SU-DHL-6 (cell line): ENCODE measurements around the gene SLC51B.

ENCODE experiments used
- H2AFZ ChIP-seq: fragments of 200-600 bp; sonication (generic); 2 replicates; pipeline ENCODE4 v1.6.1; 2014; ENCODE audit warnings: low read depth, mild to moderate bottlenecking, moderate library complexity, mixed read lengths, antibody characterized with exemption, low read length; ENCODE audit not compliant: severe bottlenecking
- H3F3A ChIP-seq: fragments of 200-600 bp; shearing (Covaris generic); 2 replicates; pipeline ENCODE4 v1.6.0; 2016; ENCODE audit warnings: antibody characterized with exemption, mild to moderate bottlenecking; ENCODE audit not compliant: insufficient read depth
- H3K27ac ChIP-seq: fragments of 200-600 bp; sonication (generic); 2 replicates; pipeline ENCODE4 v1.5.1; 2016; ENCODE audit warnings: low read depth, mild to moderate bottlenecking, low read length, moderate library complexity, mixed read lengths
- H3K27me3 ChIP-seq: fragments of 200-600 bp; sonication (generic), shearing (Covaris generic); 2 replicates; pipeline ENCODE4 v1.6.0; 2014; ENCODE audit warnings: mild to moderate bottlenecking, low read length
- H3K36me3 ChIP-seq: fragments of 200-600 bp; sonication (generic); 2 replicates; pipeline ENCODE4 v1.6.1; 2014; ENCODE audit warnings: mild to moderate bottlenecking, low read length, mixed read lengths
- H3K4me2 ChIP-seq: fragments of 300-600, 200-600 bp; shearing (Covaris generic), sonication (generic); 2 replicates; pipeline ENCODE4 v1.6.0; 2014; ENCODE audit warnings: low read length, low read depth, mild to moderate bottlenecking; ENCODE audit not compliant: poor library complexity, severe bottlenecking
- H3K4me3 ChIP-seq: fragments of 200-600 bp; sonication (generic); 2 replicates; pipeline ENCODE4 v1.5.1; 2014; ENCODE audit warnings: antibody characterized with exemption, low read length, mild to moderate bottlenecking, mixed read lengths; ENCODE audit not compliant: insufficient read depth, poor library complexity, severe bottlenecking
- H3K79me2 ChIP-seq: fragments of 200-600 bp; sonication (generic); 2 replicates; pipeline ENCODE4 v1.6.1; 2014; ENCODE audit warnings: mild to moderate bottlenecking, low read length, moderate library complexity; ENCODE audit not compliant: insufficient read depth
- H3K9ac ChIP-seq: fragments of 200-600 bp; sonication (generic); 2 replicates; pipeline ENCODE4 v1.7.0; 2014; ENCODE audit warnings: mild to moderate bottlenecking, low read length
- H3K9me2 ChIP-seq: fragments of 200-600 bp; sonication (generic); replicated peaks from 2 replicates; pipeline ENCODE4 v1.6.1; 2014; ENCODE audit warnings: low read length; ENCODE audit not compliant: insufficient read depth
- H3K9me3 ChIP-seq: fragments of 200-600 bp; sonication (generic); 2 replicates; pipeline ENCODE4 v1.6.1; 2014; ENCODE audit warnings: low read length, mixed read lengths; ENCODE audit not compliant: insufficient read depth
- H4K20me1 ChIP-seq: fragments of 200-600 bp; sonication (generic); 2 replicates; pipeline ENCODE4 v1.6.1; 2014; ENCODE audit warnings: low read depth, mild to moderate bottlenecking, antibody characterized with exemption, low read length, moderate library complexity, mixed read lengths
- EZH2phosphoT487 ChIP-seq: fragments of 200-600 bp; sonication (generic), shearing (Covaris generic); conservative IDR thresholded peaks from 2 replicates; pipeline ENCODE4 v1.6.1; 2018; ENCODE audit warnings: mild to moderate bottlenecking, antibody characterized with exemption, low read length, moderate library complexity, mixed read lengths
- TF ChIP-seq, protein P1 (sequence below): fragments of 200-600 bp; sonication (generic); IDR thresholded peaks from one replicate; pipeline ENCODE4 v1.5.1; 2017; ENCODE audit warnings: antibody characterized with exemption, mild to moderate bottlenecking, low read length, moderate library complexity; ENCODE audit not compliant: insufficient read depth, poor library complexity, severe bottlenecking

The SLC51B gene

DNA sequence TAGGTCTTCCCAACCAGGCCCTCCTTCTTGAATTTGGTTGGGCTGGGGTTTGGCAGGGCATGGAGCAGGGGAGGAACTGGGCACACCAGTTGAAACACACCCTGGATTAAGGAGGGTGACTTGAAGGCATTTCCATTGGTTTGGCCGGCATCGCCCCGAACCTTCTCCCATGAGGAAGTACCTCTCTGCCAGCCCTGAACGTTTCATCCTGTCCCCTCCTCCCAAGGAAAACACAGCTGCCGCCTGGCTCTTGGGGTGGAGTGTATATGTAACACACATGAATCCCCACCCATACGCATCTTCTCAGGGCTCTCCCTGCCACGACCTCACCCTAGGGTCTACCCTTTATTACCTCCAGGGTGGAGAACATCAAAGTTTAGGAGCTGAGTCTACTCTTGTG, 55.3 kb downstream of the SLC51B start:
- TF ChIP-seq, protein P1, sequence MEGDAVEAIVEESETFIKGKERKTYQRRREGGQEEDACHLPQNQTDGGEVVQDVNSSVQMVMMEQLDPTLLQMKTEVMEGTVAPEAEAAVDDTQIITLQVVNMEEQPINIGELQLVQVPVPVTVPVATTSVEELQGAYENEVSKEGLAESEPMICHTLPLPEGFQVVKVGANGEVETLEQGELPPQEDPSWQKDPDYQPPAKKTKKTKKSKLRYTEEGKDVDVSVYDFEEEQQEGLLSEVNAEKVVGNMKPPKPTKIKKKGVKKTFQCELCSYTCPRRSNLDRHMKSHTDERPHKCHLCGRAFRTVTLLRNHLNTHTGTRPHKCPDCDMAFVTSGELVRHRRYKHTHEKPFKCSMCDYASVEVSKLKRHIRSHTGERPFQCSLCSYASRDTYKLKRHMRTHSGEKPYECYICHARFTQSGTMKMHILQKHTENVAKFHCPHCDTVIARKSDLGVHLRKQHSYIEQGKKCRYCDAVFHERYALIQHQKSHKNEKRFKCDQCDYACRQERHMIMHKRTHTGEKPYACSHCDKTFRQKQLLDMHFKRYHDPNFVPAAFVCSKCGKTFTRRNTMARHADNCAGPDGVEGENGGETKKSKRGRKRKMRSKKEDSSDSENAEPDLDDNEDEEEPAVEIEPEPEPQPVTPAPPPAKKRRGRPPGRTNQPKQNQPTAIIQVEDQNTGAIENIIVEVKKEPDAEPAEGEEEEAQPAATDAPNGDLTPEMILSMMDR: no peak
- TF ChIP-seq EZH2phosphoT487: no peak
- Histone ChIP-seq H3K9ac (no peak overlapping the region), H3K27me3 (no peaks in the 10 kb centered on the region), H3K27ac (no peak overlapping the region), H4K20me1 (no peaks in the 10 kb centered on the region), H3K9me3 (no peaks in the 10 kb centered on the region), H3K4me3 (no peak overlapping the region), H2AFZ (no peak overlapping the region), H3F3A (no peaks in the 10 kb centered on the region), H3K9me2 (no peaks in the 10 kb centered on the region), H3K79me2 (no peaks in the 10 kb centered on the region), H3K4me2 (no peak overlapping the region), H3K36me3 (no peaks in the 10 kb centered on the region)

DNA sequence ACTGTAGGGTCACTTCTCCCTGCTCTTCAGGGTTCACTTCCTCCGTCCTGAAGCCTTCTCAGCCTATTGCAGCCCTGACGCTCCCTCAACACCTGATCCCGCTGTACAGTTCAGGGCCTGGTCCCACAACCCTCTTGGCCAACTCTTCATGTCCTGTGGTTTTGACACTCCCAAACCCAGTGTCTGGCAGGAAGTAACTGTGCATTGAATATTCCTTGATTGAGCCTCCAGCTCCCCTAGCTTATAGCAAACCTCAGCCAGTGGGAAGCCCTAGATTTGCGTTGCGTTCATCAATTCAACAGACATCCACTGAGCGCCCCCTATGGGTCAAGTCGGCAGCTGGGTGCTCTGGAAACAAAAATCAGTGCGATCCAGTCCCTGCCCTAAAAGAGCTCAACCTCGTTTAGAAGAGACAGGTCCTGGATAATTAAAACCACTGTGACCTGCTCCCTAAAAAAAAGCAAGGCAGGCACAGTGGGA, 56.3 kb downstream of the SLC51B start:
- Histone ChIP-seq H2AFZ (no peak overlapping the region), H3K36me3 (no peaks in the 10 kb centered on the region), H3K27me3 (no peaks in the 10 kb centered on the region), H3F3A (no peaks in the 10 kb centered on the region), H3K27ac (no peak overlapping the region), H3K79me2 (no peaks in the 10 kb centered on the region), H4K20me1 (no peaks in the 10 kb centered on the region), H3K4me2 (no peak overlapping the region), H3K9me3 (no peaks in the 10 kb centered on the region), H3K9ac (no peak overlapping the region), H3K4me3 (no peak overlapping the region), H3K9me2 (no peaks in the 10 kb centered on the region)
- no peak for TF ChIP-seq EZH2phosphoT487
- TF ChIP-seq, protein P1: peak; percentile 94

DNA sequence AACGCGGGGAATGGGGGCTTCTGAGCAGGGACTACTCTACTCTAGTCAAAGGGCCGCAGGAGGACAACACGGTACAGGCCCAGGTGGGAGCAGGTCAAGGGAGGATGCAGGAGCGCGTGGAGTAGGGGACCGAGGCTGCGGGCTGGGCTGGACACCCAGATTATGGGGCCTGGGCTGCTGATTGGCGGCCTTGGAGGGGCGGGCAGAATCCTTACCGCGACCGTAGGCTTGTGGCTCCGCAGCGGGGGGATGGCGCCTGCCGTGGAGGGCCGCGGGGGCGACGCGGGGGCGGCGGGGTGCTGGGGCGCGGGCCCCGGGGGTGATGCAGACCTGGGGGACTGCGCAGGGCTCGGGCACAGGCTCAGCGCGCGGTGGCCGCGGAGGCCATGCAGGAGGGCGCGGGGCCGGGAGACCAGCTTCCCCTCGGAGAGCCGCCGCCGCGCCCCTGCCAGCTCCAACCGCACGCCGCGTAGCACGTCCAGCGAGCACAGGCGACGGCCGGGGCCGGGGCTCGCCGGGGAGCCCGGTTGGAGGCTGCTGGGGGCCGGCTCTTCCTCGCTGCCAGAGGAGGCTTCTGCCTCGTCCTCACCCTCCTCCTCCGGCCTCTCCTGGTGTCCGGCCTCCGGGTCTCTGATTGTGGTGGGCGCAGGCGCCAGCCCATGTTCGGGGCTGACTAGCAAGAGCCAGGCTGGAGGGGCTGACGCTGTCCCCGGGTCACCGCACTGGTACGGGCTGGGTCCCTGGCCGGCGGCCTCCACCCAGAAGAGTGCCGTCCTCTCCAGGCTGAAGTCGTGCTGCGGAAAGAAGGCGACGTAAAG, 56.9 kb downstream of the SLC51B start:
- Histone ChIP-seq H3F3A (no peaks in the 10 kb centered on the region), H4K20me1 (no peaks in the 10 kb centered on the region), H3K9me3 (no peaks in the 10 kb centered on the region), H3K27me3 (no peaks in the 10 kb centered on the region), H3K4me3 (no peak overlapping the region), H2AFZ (no peak overlapping the region), H3K4me2 (no peak overlapping the region), H3K27ac (no peak overlapping the region), H3K9me2 (no peaks in the 10 kb centered on the region), H3K36me3 (no peaks in the 10 kb centered on the region), H3K9ac (no peak overlapping the region), H3K79me2 (no peaks in the 10 kb centered on the region)
- TF ChIP-seq, protein P1: no peak
- no peak for TF ChIP-seq EZH2phosphoT487
